ENCODE measurements around the gene SAP30L.

GRCh38 chr5:154405078-154405792 lies 40.6 kb upstream of the SAP30L start:
- TF ChIP-seq POLR2AphosphoS5 (IDR thresholded peaks at IDR 0.05; ENCODE audit: low read depth, low read length) (no peak; the same call in 1 of the 2 replicates), CTCF (IDR thresholded peaks at IDR 0.05) (peak; percentile 91), REST (IDR thresholded peaks at IDR 0.05; ENCODE audit: insufficient read depth in 1 of 2, low read depth in 2 of 2, low read length in 1 of 2) (no peak), SIN3A (IDR thresholded peaks at IDR 0.05; ENCODE audit: borderline replicate concordance, insufficient read depth, low read depth, low read length) (no peak)
